SU-DHL-6 (cell line): ENCODE measurements around the gene BMP6.

Experiments
- H2AFZ ChIP-seq: fragments of 200-600 bp; sonication (generic); 2 replicates; pipeline ENCODE4 v1.6.1; 2014; ENCODE audit warnings: low read depth, mild to moderate bottlenecking, moderate library complexity, mixed read lengths, antibody characterized with exemption, low read length; ENCODE audit not compliant: severe bottlenecking
- H3F3A ChIP-seq: fragments of 200-600 bp; shearing (Covaris generic); 2 replicates; pipeline ENCODE4 v1.6.0; 2016; ENCODE audit warnings: antibody characterized with exemption, mild to moderate bottlenecking; ENCODE audit not compliant: insufficient read depth
- H3K27ac ChIP-seq: fragments of 200-600 bp; sonication (generic); 2 replicates; pipeline ENCODE4 v1.5.1; 2016; ENCODE audit warnings: low read depth, mild to moderate bottlenecking, low read length, moderate library complexity, mixed read lengths
- H3K27me3 ChIP-seq: fragments of 200-600 bp; sonication (generic), shearing (Covaris generic); 2 replicates; pipeline ENCODE4 v1.6.0; 2014; ENCODE audit warnings: mild to moderate bottlenecking, low read length
- H3K36me3 ChIP-seq: fragments of 200-600 bp; sonication (generic); 2 replicates; pipeline ENCODE4 v1.6.1; 2014; ENCODE audit warnings: mild to moderate bottlenecking, low read length, mixed read lengths
- H3K4me2 ChIP-seq: fragments of 300-600, 200-600 bp; shearing (Covaris generic), sonication (generic); 2 replicates; pipeline ENCODE4 v1.6.0; 2014; ENCODE audit warnings: low read length, low read depth, mild to moderate bottlenecking; ENCODE audit not compliant: poor library complexity, severe bottlenecking
- H3K4me3 ChIP-seq: fragments of 200-600 bp; sonication (generic); 2 replicates; pipeline ENCODE4 v1.5.1; 2014; ENCODE audit warnings: antibody characterized with exemption, low read length, mild to moderate bottlenecking, mixed read lengths; ENCODE audit not compliant: insufficient read depth, poor library complexity, severe bottlenecking
- H3K79me2 ChIP-seq: fragments of 200-600 bp; sonication (generic); 2 replicates; pipeline ENCODE4 v1.6.1; 2014; ENCODE audit warnings: mild to moderate bottlenecking, low read length, moderate library complexity; ENCODE audit not compliant: insufficient read depth
- H3K9ac ChIP-seq: fragments of 200-600 bp; sonication (generic); 2 replicates; pipeline ENCODE4 v1.7.0; 2014; ENCODE audit warnings: mild to moderate bottlenecking, low read length
- H3K9me2 ChIP-seq: fragments of 200-600 bp; sonication (generic); replicated peaks from 2 replicates; pipeline ENCODE4 v1.6.1; 2014; ENCODE audit warnings: low read length; ENCODE audit not compliant: insufficient read depth
- H3K9me3 ChIP-seq: fragments of 200-600 bp; sonication (generic); 2 replicates; pipeline ENCODE4 v1.6.1; 2014; ENCODE audit warnings: low read length, mixed read lengths; ENCODE audit not compliant: insufficient read depth
- H4K20me1 ChIP-seq: fragments of 200-600 bp; sonication (generic); 2 replicates; pipeline ENCODE4 v1.6.1; 2014; ENCODE audit warnings: low read depth, mild to moderate bottlenecking, antibody characterized with exemption, low read length, moderate library complexity, mixed read lengths
- EZH2phosphoT487 ChIP-seq: fragments of 200-600 bp; sonication (generic), shearing (Covaris generic); conservative IDR thresholded peaks from 2 replicates; pipeline ENCODE4 v1.6.1; 2018; ENCODE audit warnings: mild to moderate bottlenecking, antibody characterized with exemption, low read length, moderate library complexity, mixed read lengths
- TF ChIP-seq, protein P1 (sequence below): fragments of 200-600 bp; sonication (generic); IDR thresholded peaks from one replicate; pipeline ENCODE4 v1.5.1; 2017; ENCODE audit warnings: antibody characterized with exemption, mild to moderate bottlenecking, low read length, moderate library complexity; ENCODE audit not compliant: insufficient read depth, poor library complexity, severe bottlenecking

Gene BMP6

DNA sequence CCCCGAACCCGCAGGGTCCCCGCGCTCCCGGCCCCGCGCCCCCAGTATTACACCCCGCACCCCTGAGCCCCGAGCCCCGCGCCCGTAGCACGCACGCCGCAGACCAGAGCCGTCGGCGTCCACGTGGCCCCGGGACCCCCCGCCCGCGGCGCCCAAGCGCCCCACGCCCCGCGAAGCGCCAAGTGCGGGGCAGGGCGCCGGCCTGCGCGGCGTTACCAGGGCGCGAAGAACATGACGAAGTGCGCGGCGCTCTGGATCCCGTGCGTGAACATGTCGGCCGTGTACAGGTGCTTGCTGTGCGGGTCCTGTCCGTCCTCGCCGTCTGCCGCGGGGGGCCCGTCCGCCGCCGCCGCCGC is 184.4 kb downstream of the BMP6 start:
- Histone ChIP-seq H3K9me2 (no peaks in the 10 kb centered on the region), H3K4me3 (peak overlapping the region; percentile 81), H3K9me3 (no peaks in the 10 kb centered on the region), H3K79me2 (peaks cover 48% of the 10 kb centered on the region), H3K4me2 (peak overlapping the region; percentile 84), H3K27me3 (no peaks in the 10 kb centered on the region), H2AFZ (no peak overlapping the region), H3K27ac (no peak overlapping the region), H4K20me1 (no peaks in the 10 kb centered on the region), H3F3A (peaks cover 11% of the 10 kb centered on the region; the same call in 1 of the 2 replicates), H3K9ac (peak overlapping the region; percentile 81), H3K36me3 (no peaks in the 10 kb centered on the region)
- TF ChIP-seq, protein P1, sequence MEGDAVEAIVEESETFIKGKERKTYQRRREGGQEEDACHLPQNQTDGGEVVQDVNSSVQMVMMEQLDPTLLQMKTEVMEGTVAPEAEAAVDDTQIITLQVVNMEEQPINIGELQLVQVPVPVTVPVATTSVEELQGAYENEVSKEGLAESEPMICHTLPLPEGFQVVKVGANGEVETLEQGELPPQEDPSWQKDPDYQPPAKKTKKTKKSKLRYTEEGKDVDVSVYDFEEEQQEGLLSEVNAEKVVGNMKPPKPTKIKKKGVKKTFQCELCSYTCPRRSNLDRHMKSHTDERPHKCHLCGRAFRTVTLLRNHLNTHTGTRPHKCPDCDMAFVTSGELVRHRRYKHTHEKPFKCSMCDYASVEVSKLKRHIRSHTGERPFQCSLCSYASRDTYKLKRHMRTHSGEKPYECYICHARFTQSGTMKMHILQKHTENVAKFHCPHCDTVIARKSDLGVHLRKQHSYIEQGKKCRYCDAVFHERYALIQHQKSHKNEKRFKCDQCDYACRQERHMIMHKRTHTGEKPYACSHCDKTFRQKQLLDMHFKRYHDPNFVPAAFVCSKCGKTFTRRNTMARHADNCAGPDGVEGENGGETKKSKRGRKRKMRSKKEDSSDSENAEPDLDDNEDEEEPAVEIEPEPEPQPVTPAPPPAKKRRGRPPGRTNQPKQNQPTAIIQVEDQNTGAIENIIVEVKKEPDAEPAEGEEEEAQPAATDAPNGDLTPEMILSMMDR = no peak
- TF ChIP-seq EZH2phosphoT487 = no peak

DNA sequence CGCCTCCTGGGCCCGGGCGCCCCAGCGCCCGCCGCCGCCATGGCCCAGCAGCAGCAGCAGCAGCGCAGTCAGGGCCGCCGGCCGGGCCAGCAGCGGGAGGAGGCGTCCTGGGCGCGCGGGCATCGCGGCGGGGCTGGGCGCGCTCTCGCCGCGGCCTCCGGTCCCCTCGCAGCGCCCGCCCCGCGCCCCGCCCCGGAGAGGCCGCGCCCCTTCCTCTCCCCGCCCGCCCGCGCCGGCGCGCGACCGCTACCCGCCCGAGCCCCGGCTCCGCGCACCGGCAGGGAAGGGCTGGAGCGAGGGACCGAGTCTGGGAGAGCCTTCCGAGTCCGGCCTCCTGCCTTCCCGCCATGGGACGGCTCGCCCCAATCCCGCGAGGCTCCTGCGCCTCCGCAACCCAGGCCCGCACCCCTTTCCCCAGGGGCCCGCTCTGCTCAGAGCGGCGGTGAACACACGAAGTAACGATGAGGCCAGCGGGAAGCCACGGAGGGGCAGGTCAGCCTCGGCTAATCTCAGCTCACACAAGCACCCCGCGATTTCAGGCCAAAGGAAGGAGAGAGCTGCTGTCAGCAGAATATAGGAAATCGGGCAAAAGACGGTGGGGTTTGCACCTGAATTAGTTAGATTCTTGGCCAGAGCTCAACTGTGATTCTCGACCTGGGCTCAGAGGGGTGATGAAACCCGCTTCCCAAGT is 184.9 kb downstream of the BMP6 start, which contains the start of gene TXNDC5:
TSS of gene TXNDC5 (minus strand) at position 135 of the 691 bp plus-strand sequence. CDS start at position 123, 12 bp downstream.
- peaks cover 11% of the 10 kb centered on the region; the same call in 1 of the 2 replicates for H3F3A ChIP-seq
- TF ChIP-seq, protein P1 = no peak
- H3K36me3 ChIP-seq = no peaks in the 10 kb centered on the region
- no peaks in the 10 kb centered on the region for H3K27me3 ChIP-seq
- no peaks in the 10 kb centered on the region for H3K9me3 ChIP-seq
- H3K4me2 ChIP-seq = peak within 1 kb of the TSS; percentile 84
- peaks cover 42% of the 10 kb centered on the region for H3K79me2 ChIP-seq
- peak within 1 kb of the TSS; percentile 82 for H2AFZ ChIP-seq
- no peaks in the 10 kb centered on the region for H3K9me2 ChIP-seq
- peak within 1 kb of the TSS; percentile 38 for H3K27ac ChIP-seq
- H3K4me3 ChIP-seq = peak within 1 kb of the TSS; percentile 81
- no peaks in the 10 kb centered on the region for H4K20me1 ChIP-seq
- peak within 1 kb of the TSS; percentile 81 for H3K9ac ChIP-seq

DNA sequence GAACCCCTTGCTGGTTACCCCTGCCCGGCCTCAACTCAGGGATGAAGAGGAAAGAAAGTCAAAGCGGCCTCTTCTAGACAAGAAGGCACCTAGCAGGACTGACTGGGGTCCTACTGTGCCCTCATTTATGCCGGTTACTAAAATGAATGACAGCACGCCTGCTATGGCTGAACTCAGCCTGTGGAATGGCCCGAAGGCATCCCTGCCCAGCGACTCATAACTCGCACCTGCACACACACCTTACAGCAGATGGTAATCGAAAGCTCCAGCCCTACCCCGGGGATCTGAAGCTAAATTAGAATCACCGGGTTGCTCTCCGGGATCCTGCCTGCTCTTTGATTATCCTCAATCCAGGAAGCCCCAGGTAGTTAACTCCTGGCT is 185.4 kb downstream of the BMP6 start:
- H3F3A ChIP-seq = peaks cover 11% of the 10 kb centered on the region; the same call in 1 of the 2 replicates
- TF ChIP-seq, protein P1 = no peak
- no peak for TF ChIP-seq EZH2phosphoT487
- peaks cover 37% of the 10 kb centered on the region for H3K79me2 ChIP-seq
- peak overlapping the region; percentile 57 for H3K4me2 ChIP-seq
- no peaks in the 10 kb centered on the region for H4K20me1 ChIP-seq
- no peaks in the 10 kb centered on the region for H3K9me3 ChIP-seq
- peak overlapping the region; percentile 49 for H3K4me3 ChIP-seq
- H3K9me2 ChIP-seq = no peaks in the 10 kb centered on the region
- no peaks in the 10 kb centered on the region for H3K27me3 ChIP-seq
- H3K36me3 ChIP-seq = no peaks in the 10 kb centered on the region
- H2AFZ ChIP-seq = peak overlapping the region; percentile 82
- H3K27ac ChIP-seq = no peak overlapping the region
- peak overlapping the region; percentile 57 for H3K9ac ChIP-seq
